ENCODE results near the gene HRCT1.

The HRCT1 gene

DNA sequence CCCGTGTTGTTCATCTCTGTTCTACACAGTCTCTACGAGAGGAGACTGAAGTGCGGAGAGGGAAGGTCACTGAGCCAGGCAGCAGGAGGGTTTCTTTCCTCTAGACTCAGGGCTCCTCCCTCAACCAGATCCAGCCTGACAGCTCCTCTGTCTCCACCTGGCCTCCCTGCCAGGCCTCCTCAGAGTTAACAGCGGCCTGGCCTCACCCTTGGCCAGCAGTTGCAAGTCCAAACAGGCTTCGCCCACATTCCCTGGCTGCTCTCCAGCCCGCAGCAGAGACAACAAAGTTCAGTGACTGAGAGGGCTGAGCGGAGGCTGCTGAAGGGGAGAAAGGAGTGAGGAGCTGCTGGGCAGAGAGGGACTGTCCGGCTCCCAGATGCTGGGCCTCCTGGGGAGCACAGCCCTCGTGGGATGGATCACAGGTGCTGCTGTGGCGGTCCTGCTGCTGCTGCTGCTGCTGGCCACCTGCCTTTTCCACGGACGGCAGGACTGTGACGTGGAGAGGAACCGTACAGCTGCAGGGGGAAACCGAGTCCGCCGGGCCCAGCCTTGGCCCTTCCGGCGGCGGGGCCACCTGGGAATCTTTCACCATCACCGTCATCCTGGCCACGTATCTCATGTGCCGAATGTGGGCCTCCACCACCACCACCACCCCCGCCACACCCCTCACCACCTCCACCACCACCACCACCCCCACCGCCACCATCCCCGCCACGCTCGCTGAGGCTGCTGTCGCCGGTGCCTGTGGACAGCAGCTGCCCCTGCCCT lies at the start of gene HRCT1:
HRCT1 (plus strand) TSS at position 291 of the 768 bp plus-strand sequence; CDS start at position 377, 86 bp downstream.
- TF ChIP-seq, protein P1, sequence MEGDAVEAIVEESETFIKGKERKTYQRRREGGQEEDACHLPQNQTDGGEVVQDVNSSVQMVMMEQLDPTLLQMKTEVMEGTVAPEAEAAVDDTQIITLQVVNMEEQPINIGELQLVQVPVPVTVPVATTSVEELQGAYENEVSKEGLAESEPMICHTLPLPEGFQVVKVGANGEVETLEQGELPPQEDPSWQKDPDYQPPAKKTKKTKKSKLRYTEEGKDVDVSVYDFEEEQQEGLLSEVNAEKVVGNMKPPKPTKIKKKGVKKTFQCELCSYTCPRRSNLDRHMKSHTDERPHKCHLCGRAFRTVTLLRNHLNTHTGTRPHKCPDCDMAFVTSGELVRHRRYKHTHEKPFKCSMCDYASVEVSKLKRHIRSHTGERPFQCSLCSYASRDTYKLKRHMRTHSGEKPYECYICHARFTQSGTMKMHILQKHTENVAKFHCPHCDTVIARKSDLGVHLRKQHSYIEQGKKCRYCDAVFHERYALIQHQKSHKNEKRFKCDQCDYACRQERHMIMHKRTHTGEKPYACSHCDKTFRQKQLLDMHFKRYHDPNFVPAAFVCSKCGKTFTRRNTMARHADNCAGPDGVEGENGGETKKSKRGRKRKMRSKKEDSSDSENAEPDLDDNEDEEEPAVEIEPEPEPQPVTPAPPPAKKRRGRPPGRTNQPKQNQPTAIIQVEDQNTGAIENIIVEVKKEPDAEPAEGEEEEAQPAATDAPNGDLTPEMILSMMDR (IDR thresholded peaks at IDR 0.05), result no peak

DNA sequence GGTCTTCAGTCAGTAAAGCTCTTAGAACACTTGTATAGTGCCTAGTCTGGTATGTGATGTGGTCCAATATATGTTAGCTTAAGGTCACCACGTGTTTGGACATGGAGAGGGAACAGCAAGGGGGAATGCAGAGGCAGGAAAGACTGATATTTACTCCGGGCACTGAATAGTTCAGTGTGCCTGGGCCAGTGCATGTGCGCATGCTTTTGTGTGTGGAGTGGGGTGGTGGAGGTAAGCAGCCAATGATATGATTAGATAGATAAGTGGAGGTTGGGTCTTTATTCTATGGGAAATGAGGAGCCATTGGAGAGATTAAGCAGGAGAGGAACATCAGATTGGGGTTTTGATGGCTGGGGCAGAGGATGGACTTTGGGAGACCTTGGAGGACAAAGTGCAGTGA lies 49.8 kb upstream of the HRCT1 start:
- TF ChIP-seq, protein P1 (IDR thresholded peaks at IDR 0.05), result no peak

DNA sequence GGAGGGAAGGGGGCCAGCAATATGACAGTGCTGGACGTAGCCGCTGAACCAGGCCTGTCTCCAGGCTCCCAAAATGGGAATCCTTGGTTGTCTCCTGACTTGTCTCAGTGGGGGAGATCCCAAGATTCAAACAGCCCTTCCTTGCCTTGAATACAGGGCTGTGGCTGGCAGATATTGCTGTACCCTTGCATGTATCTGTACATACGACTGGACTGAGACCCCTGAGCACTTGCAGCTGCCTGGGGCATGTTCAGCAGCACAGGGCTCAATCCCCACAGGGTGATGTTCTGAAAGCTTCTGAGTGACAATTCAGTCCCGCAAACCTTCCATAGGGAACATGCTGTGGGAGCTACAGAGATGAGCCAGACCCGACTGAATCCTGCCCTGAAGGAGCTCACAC lies 49.1 kb upstream of the HRCT1 start:
- TF ChIP-seq, protein P1 (IDR thresholded peaks at IDR 0.05), result no peak

DNA sequence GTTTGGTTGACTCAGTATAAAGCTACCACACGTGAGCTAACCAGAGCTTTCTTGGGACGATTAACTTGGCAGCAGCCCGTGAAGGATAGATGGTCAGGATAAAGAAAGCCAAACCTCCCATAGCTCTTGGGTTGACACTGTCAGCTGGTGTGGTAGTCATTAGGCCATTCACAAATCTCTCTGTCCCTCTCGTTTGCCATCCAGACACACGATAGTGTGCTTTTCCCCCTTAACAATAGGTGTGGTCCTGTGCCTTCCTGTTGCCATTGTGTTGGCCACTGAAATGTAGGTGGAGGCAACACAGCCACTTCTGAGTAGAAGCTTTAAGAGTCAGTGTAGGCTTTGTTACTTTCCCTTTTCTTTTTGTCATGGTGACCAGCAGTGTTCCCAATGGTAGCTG lies 47.5 kb upstream of the HRCT1 start:
- TF ChIP-seq, protein P1 (IDR thresholded peaks at IDR 0.05), result no peak

DNA sequence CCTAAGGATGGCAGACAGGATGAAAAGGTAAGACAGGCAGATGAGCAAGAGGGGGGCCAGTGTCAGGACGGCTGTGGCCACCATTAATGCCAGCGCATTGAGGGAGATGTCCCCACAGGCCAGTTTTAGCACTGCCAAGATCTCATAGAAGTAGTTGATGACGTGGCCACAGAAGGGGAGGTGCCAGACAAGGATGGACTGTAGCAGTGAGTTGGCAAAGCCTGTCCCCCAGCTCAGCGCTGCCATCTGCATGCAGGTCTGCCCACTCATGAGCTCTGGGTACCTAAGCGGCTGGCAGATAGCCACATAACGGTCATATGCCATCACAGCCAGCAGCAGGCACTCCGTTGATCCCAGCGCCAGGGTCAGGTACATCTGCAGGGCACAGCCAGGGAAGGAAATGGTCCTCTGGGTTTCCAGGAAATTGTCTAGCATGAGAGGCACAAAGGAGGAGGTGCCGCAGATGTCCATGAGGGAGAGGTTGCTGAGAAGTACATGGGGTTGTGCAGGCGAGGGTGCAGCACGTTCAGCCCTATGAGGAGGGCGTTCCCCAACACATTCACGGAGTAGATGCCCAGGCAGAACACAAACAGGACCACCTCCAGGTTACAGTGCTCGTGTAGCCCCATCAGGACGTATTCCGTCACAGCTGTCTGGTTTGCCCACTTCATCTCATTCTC lies 46.6 kb upstream of the HRCT1 start:
- TF ChIP-seq, protein P1 (IDR thresholded peaks at IDR 0.05), result no peak

DNA sequence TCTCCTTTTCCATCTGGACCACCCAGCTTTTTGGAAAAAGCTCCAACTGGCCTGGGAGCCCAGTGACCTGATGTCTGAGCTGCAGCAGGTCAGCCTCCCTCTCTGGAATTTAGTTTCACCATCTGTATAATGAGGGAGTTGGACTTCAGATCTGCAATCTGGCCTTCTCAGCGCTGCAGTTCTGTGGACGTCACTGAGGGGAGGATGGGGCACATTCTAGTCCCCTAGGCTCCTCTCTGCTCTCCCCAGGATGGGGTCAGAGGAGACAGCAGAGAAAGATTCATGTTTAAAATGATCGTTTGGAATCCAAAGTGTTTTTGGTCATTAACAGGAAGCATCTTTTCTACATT lies 46.0 kb upstream of the HRCT1 start:
- TF ChIP-seq, protein P1 (IDR thresholded peaks at IDR 0.05), result no peak

DNA sequence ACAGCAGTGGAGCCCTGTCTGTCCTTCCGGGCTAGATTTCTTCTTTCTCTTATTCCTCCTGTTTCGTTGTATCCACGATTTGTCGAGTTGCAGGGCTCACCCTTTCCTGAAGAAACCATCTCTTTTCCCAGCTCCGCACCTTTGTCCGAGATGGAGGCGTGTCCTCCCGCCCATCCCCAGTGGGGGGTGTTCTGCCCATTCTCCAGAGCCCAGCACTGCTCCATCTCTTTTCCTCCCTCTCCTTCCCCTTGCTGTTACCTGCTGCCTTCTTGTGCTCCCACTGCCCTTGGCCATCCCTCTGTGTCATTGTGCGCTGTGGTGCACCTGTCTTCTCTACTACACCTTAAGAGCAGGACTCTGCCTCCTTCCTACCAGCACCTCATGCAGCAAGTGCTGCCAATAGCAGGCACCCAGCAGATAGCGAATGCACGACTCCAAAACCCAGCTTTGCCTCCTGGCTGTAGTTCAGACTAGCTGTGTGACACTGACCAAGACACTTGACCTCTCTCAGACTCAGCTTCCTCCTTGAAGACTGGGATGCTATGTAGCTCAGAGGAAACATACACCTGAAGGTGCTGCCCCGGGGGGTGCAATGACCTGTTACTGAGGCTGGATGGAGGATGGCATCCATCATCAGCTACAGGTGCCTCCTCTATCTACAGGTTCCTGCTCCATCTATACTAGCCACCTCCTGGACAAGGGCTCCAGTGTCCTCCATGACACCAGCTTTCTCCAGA lies 44.7 kb upstream of the HRCT1 start:
- TF ChIP-seq, protein P1 (IDR thresholded peaks at IDR 0.05), result no peak

All from LNCAP (cell line).